Kidney (tissue), 14 donors: Measurements from ENCODE around the gene KDM6A. TPM values are rescaled to one million over a fixed set of nuclear protein-coding genes. Genes with fewer than 3 reads are reported as not detected.
"Not testable (repeated sequence)": the region's sequence is repeated elsewhere in the genome, so short reads cannot be mapped to it uniquely, and the experiment has no call there.

Source experiments
- DNase-seq, 5 donors: peaks; one replicate each; pipeline ENCODE4 v3.0.0-alpha.2; 2013 to 2020
- FAIRE-seq: peaks from 2 replicates; lab custom pipeline; 2012; peaks lifted over from hg19 to GRCh38; lab: Jason Lieb, UNC
- H3K27ac ChIP-seq, 2 donors: one replicate each; pipeline ENCODE4 v1.7.0; 2013; ENCODE audit warnings: low read depth in 2 of 2, low read length in 2 of 2, inconsistent platforms in 1 of 2
- H3K27me3 ChIP-seq: one replicate; pipeline ENCODE4 v1.7.1; 2013; ENCODE audit warnings: low read length, inconsistent platforms; ENCODE audit not compliant: control insufficient read depth, insufficient read depth
- H3K36me3 ChIP-seq, 3 donors: one replicate each; pipeline versions ENCODE4 v1.7.0 to v1.7.1; 2013; ENCODE audit warnings: low read length in 3 of 3, control low read depth in 1 of 3, inconsistent platforms in 1 of 3; ENCODE audit not compliant: insufficient read depth in 3 of 3, control insufficient read depth in 2 of 3
- H3K4me1 ChIP-seq, 3 donors: one replicate each; pipeline versions ENCODE4 v1.7.0 to v1.7.1; 2013; ENCODE audit warnings: low read length in 3 of 3, inconsistent platforms in 1 of 3, low read depth in 1 of 3; ENCODE audit not compliant: control insufficient read depth in 2 of 3, insufficient read depth in 2 of 3
- H3K4me3 ChIP-seq, 3 donors: one replicate each; pipeline versions ENCODE4 v1.7.0 to v1.8.1; 2013; ENCODE audit warnings: low read length in 3 of 3, control low read depth in 1 of 3, inconsistent platforms in 1 of 3
- H3K9ac ChIP-seq, 3 donors: one replicate each; pipeline versions ENCODE4 v1.7.0 to v1.7.1; 2013; ENCODE audit warnings: low read length in 3 of 3, control low read depth in 1 of 3, inconsistent platforms in 1 of 3
- H3K9me3 ChIP-seq, 3 donors: one replicate each; pipeline versions ENCODE4 v1.7.0 to v1.7.1; 2013; ENCODE audit warnings: low read length in 3 of 3, control low read depth in 1 of 3, inconsistent platforms in 1 of 3; ENCODE audit not compliant: control insufficient read depth in 2 of 3, insufficient read depth in 1 of 3
- intact Hi-C: fragments of 100-400 bp; cut with DNase I; formaldehyde crosslinking; loops from one replicate; pipeline ENCODE4 v1.11.1; 2022
- polyA plus RNA-seq: library from polyadenylated mRNA; stranded (reverse); fragments of 350-450 nt; fragmentation: Illumina TruSeq; extraction: RNeasy Lipid Tissue Mini Kit (QIAGEN cat#74804); gene quantifications from one replicate; pipeline ENCODE4 v1.2.3, GENCODE V29; 2014; ENCODE audit warnings: low read depth, low replicate concordance; ENCODE audit not compliant: insufficient read depth
- total RNA-seq: library from RNA; stranded (reverse); fragmentation: NEBNext Ultra II Directional; extraction: Animal tissue kit (Norgen Biotek cat#: 25700); gene quantifications from one replicate; pipeline ENCODE4 v1.2.1, GENCODE V29; 2021
- TF ChIP-seq, protein P1 (sequence below): IDR thresholded peaks from 3 replicates; pipeline ENCODE4 v1.5.1; 2012; ENCODE audit warnings: mild to moderate bottlenecking, moderate library complexity, borderline replicate concordance; ENCODE audit not compliant: insufficient read depth; ENCODE audit errors: extremely low read depth
- donor health status: control.
- donor health status: control.
- donor health status: control.
- donor health status: control.
- donor health status: control.
- donor health status: DM: yes; HTN: yes; CAD: no.
- donor health status: Normal renal cell carcinoma (clear cell type).

The KDM6A gene
- total and polyA plus RNA-seq, 2 donors from 2014 or later = 7.7 to 40.8 TPM

DNA sequence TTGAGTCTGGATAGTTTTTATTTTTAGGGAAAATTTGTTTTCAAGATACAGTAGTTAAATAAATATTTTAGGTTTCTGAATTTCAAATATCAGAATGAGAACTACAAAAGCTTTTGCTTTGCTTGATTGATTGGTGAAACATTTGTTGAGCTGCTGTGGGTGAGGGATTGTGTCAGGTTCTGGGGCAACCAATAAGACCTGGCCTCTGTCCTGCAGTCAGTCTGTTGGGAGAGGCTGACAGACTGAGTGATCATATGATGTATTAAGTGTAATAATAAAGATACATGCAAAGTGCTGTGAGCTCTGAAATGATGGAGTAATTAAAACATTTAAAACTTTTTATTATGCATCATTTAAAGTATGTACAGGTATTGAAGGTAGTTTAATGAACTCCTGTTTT, 9.6 kb downstream of the KDM6A start:
- DNase-seq (no peak), FAIRE-seq (no peak)
- H3K9me3 ChIP-seq = no peaks in the 10 kb centered on the region
- peaks cover 0 to 4% (median 0%) of the 10 kb centered on the region in 3 donors for H3K4me1 ChIP-seq
- intact Hi-C loops = no loop called here
- no peak overlapping the region for H3K9ac ChIP-seq
- no peak overlapping the region for H3K4me3 ChIP-seq
- no peaks in the 10 kb centered on the region for H3K36me3 ChIP-seq
- TF ChIP-seq, protein P1, sequence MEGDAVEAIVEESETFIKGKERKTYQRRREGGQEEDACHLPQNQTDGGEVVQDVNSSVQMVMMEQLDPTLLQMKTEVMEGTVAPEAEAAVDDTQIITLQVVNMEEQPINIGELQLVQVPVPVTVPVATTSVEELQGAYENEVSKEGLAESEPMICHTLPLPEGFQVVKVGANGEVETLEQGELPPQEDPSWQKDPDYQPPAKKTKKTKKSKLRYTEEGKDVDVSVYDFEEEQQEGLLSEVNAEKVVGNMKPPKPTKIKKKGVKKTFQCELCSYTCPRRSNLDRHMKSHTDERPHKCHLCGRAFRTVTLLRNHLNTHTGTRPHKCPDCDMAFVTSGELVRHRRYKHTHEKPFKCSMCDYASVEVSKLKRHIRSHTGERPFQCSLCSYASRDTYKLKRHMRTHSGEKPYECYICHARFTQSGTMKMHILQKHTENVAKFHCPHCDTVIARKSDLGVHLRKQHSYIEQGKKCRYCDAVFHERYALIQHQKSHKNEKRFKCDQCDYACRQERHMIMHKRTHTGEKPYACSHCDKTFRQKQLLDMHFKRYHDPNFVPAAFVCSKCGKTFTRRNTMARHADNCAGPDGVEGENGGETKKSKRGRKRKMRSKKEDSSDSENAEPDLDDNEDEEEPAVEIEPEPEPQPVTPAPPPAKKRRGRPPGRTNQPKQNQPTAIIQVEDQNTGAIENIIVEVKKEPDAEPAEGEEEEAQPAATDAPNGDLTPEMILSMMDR = no peak
- no peak overlapping the region for H3K27ac ChIP-seq
- H3K27me3 ChIP-seq = no peaks in the 10 kb centered on the region

DNA sequence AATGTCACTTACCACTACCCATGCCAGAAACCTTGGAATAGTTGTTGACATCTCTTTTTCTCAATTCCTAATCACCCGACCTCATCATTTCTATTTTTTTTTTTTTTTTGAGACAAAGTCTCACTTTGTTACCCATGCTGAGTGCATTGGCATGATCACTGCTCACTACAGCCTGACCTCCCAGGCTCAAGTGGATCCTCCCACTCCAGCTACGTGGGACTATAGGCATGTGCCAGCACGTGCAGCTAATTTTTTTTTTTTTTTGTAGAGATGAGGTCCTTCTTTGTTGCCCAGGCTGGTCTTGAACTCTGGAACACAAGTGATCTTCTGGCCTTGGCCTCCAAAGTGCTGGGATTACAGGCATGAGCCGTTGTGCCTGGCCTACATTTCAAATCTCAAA, 12.0 kb downstream of the KDM6A start:
- Histone ChIP-seq H3K27me3 (no peaks in the 10 kb centered on the region), H3K4me3 (no peak overlapping the region), H3K9me3 (no peaks in the 10 kb centered on the region), H3K27ac (no peak overlapping the region), H3K4me1 (no peaks in the 10 kb centered on the region), H3K36me3 (no peaks in the 10 kb centered on the region), H3K9ac (no peak overlapping the region)
- FAIRE-seq (no peak), DNase-seq (no peak)
- TF ChIP-seq, protein P1 = no peak
- intact Hi-C loops = no loop called here

- TF ChIP-seq, protein P1 = no peak
- H3K9me3 ChIP-seq = no peaks in the 10 kb centered on the region
- no peaks in the 10 kb centered on the region for H3K36me3 ChIP-seq
- no peak overlapping the region for H3K4me3 ChIP-seq
- H3K27me3 ChIP-seq = no peaks in the 10 kb centered on the region
- no peaks in the 10 kb centered on the region for H3K4me1 ChIP-seq
- H3K27ac ChIP-seq = no peak overlapping the region
- intact Hi-C loops = no loop called here
- no peak for DNase-seq
- no peak for FAIRE-seq
- H3K9ac ChIP-seq = no peak overlapping the region
Measured at GRCh38 chrX:44889824-44890223, 16.8 kb downstream of the KDM6A start.

GRCh38 chrX:44890247-44890646, 17.3 kb downstream of the KDM6A start:
- no peak for FAIRE-seq

GRCh38 chrX:44890687-44891086, 17.7 kb downstream of the KDM6A start:
- H3K4me3 ChIP-seq, H3K27ac ChIP-seq, H3K36me3 ChIP-seq, FAIRE-seq, H3K4me1 ChIP-seq, H3K9ac ChIP-seq, DNase-seq, H3K27me3 ChIP-seq, intact Hi-C loops, H3K9me3 ChIP-seq: not testable (repeated sequence)

More at GRCh38 chrX:44890247-44890646, 17.3 kb downstream of the KDM6A start:
- no peaks in the 10 kb centered on the region for H3K4me1 ChIP-seq
- H3K4me3 ChIP-seq = no peak overlapping the region
- no peaks in the 10 kb centered on the region for H3K36me3 ChIP-seq
- H3K27me3 ChIP-seq = no peaks in the 10 kb centered on the region
- intact Hi-C loops = no loop called here
- no peak for DNase-seq
- no peak overlapping the region for H3K27ac ChIP-seq
- TF ChIP-seq, protein P1 = no peak
- no peaks in the 10 kb centered on the region for H3K9me3 ChIP-seq
- H3K9ac ChIP-seq = no peak overlapping the region
